Stimulated activated effector memory CD8-positive, alpha-beta T cell treated with anti-CD3 and anti-CD28 coated beads, Interleukin-12 subunit alpha, Interleukin-12 subunit beta, amount 100 ng/mL, for 72 hours (primary cell): ENCODE data around the gene RIC8A.
"Not testable (repeated sequence)": the region's sequence is repeated elsewhere in the genome, so short reads cannot be mapped to it uniquely, and the experiment has no call there.

Experiments
- ATAC-seq: fragments of 150-1000 bp; cut with Tn5 transposase; 2 replicates; pipeline ENCODE4 v1.10.0; 2021
- DNase-seq, 2 donors: peaks; one replicate each; pipeline ENCODE4 v3.0.0; 2021 to 2022; ENCODE audit warnings: low spot score in 2 of 2
- H3K27ac Mint-ChIP-seq: one replicate; pipeline ENCODE4 v1.8.0; 2022; ENCODE audit warnings: mild to moderate bottlenecking, mixed read lengths
- H3K36me3 Mint-ChIP-seq: one replicate; pipeline ENCODE4 v1.8.0; 2022; ENCODE audit warnings: mild to moderate bottlenecking, mixed read lengths
- H3K4me1 Mint-ChIP-seq: one replicate; pipeline ENCODE4 v1.8.0; 2022; ENCODE audit warnings: mixed read lengths
- H3K4me3 Mint-ChIP-seq: one replicate; pipeline ENCODE4 v1.8.0; 2022; ENCODE audit warnings: mild to moderate bottlenecking, mixed read lengths
- H3K9me3 Mint-ChIP-seq: one replicate; pipeline ENCODE4 v1.8.0; 2022; ENCODE audit warnings: mixed read lengths

RIC8A gene

DNA sequence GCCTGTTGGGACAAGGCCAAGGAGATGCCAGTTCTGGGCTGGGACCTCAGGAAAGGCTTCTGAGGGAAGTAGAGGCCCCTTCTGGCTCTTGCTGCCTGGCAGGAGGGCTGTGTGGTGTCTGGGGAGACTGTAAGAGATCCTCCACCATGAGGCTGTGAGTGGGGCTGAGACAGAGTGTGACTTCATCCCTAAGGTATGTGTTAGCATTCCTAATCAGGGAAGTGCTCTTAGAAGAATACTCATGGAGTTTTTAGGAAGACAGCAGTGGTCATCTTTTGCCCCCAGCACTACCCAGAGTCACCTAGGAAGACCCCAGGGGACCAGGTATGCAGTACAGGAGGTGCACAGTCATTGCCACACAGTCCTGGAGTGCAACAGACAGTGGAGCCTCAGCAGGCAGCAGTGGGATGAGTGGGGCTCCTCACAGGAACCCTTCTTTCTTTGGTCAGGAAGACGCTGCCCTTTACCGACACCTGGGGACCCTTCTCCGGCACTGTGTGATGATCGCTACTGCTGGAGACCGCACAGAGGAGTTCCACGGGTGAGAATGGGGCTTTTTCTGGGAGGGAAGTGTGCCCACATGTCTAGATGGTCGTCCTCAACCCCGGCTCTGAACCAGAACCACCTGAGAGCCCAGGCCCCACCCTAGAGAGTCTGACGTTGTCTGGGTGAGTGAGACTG is 2.8 kb downstream of the RIC8A start:
- peak overlapping the region; percentile 99 for H3K27ac Mint-ChIP-seq
- H3K9me3 Mint-ChIP-seq = no peaks in the 10 kb centered on the region
- ATAC-seq = no peak
- peaks cover 86% of the 10 kb centered on the region for H3K36me3 Mint-ChIP-seq
- peak overlapping the region; percentile 99 for H3K4me3 Mint-ChIP-seq
- H3K4me1 Mint-ChIP-seq = peaks cover 46% of the 10 kb centered on the region
- DNase-seq = no peak

DNA sequence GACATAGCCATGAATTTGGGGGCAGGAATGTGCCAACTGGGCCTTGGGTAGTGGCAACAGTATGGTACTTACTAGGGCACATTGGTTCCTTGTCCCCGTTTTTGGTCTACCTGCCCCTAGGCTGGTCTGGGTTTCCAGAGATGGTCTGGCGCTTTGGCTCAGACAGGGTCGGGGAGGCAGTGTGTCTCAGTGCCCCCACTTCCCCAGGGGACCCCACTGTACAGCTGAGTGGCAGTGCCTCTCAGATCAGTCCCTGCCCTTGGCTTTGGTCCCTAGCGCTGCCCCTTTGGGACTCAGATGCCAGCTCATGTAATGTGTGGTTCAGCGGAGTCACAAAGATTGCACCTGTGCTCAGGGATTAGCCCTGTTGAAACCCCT is 3.3 kb downstream of the RIC8A start:
- peaks cover 90% of the 10 kb centered on the region for H3K36me3 Mint-ChIP-seq

DNA sequence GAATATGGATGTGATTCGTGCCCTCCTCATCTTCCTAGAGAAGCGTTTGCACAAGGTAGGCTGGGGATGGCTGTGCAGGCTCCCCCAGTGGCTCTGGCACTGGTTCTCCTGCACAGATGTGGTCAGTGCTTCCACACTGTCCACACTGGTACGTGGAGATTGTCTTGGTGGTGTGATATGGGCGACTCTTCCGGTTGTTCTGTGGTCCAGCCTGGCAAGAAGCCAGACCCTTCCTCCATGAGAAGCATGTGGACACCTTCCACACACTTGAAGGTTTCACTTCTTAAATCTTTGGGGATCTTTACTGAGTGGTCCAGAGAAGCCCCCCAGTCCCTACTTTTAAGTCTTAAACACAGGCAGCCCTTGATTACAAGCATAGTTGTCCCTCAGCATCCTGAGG is 3.8 kb downstream of the RIC8A start:
- DNase-seq (no peak), ATAC-seq (no peak)
- H3K27ac Mint-ChIP-seq = peak overlapping the region; percentile 99
- H3K36me3 Mint-ChIP-seq = peaks cover 90% of the 10 kb centered on the region
- no peaks in the 10 kb centered on the region for H3K9me3 Mint-ChIP-seq
- H3K4me1 Mint-ChIP-seq = peaks cover 40% of the 10 kb centered on the region
- H3K4me3 Mint-ChIP-seq = no peak overlapping the region

More for the DNA sequence above, 3.3 kb downstream of the RIC8A start:
- H3K9me3 Mint-ChIP-seq = no peaks in the 10 kb centered on the region
- peak overlapping the region; percentile 99 for H3K4me3 Mint-ChIP-seq
- no peak for DNase-seq
- H3K4me1 Mint-ChIP-seq = peaks cover 45% of the 10 kb centered on the region
- H3K27ac Mint-ChIP-seq = peak overlapping the region; percentile 99
- no peak for ATAC-seq

DNA sequence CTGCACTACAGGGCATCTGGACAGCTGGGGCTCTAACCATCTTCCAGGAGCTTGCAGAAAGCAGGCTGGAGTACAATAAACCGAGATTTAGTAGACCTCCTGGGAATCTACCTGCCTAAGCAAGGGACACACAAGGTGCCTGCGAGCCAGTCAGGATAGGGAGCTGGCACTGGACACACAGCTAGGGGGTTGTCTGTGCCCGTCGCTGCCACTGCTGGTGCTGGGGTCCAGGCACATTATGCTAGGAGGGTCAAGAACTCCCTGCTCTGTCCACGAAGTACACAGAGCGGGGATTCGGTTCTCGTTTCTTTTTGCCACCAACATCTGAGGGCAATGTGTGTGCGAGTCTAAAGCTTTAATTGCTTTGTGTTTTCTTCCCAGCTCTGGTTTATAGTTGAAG is 4.2 kb downstream of the RIC8A start:
- no peak for DNase-seq
- Mint-ChIP-seq H3K4me1 (peaks cover 36% of the 10 kb centered on the region), H3K4me3 (no peak overlapping the region), H3K27ac (peak overlapping the region; percentile 99), H3K9me3 (no peaks in the 10 kb centered on the region), H3K36me3 (peaks cover 86% of the 10 kb centered on the region)
- ATAC-seq = no peak

DNA sequence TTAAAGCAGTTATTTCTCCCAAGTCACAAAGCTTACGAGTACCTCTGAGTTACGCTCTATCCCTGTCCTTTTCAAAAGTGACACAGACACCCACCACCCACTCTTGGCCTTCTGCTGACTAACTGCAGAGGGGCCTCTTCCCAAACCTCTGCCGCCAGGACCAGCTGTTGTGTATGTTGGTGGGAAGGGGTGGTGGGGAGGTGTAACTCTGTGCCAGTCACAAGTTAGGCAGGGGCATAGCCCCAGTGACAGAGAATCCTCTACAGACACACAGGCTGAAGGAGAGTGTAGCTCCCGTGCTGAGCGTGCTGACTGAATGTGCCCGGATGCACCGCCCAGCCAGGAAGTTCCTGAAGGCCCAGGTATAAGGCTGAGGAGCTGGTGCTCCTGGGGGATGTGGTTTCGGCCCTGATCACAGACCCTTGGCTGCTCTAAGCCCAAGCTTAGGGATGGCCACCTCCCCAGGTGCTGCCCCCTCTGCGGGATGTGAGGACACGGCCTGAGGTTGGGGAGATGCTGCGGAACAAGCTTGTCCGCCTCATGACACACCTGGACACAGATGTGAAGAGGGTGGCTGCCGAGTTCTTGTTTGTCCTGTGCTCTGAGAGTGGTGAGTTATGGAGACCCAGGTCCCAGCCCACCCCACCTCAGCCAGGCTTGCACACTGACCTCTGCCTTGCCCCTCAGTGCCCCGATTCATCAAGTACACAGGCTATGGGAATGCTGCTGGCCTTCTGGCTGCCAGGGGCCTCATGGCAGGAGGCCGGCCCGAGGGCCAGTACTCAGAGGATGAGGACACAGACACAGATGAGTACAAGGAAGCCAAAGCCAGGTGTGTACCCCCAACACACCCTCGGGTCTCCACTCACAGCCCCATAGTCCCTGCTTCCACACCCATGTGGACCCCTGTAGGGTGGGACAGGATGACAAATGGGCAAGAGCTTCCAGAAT is 4.9 kb downstream of the RIC8A start:
- peaks cover 37% of the 10 kb centered on the region for H3K4me1 Mint-ChIP-seq
- peaks cover 84% of the 10 kb centered on the region for H3K36me3 Mint-ChIP-seq
- H3K27ac Mint-ChIP-seq = peak overlapping the region; percentile 63
- ATAC-seq = no peak
- no peaks in the 10 kb centered on the region for H3K9me3 Mint-ChIP-seq
- H3K4me3 Mint-ChIP-seq = no peak overlapping the region
- DNase-seq = no peak

DNA sequence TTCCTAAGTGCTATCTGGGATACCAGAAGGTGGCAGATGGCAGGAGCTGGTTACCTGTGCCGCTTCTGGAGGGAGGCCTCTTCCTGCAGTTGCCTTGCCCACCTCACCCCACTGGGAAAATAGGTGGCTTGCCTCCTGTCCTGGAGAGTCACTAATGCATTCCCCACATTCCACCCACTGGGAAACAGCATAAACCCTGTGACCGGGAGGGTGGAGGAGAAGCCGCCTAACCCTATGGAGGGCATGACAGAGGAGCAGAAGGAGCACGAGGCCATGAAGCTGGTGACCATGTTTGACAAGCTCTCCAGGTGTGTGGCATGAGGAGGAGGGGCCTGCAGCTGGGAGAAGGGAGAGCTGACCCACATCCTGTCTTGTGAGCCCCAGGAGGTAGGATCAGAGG is 5.6 kb downstream of the RIC8A start:
- Mint-ChIP-seq H3K4me3 (no peak overlapping the region), H3K4me1 (peaks cover 40% of the 10 kb centered on the region), H3K9me3 (no peaks in the 10 kb centered on the region), H3K27ac (peak overlapping the region; percentile 63), H3K36me3 (peaks cover 84% of the 10 kb centered on the region)
- DNase-seq (no peak), ATAC-seq (no peak)

DNA sequence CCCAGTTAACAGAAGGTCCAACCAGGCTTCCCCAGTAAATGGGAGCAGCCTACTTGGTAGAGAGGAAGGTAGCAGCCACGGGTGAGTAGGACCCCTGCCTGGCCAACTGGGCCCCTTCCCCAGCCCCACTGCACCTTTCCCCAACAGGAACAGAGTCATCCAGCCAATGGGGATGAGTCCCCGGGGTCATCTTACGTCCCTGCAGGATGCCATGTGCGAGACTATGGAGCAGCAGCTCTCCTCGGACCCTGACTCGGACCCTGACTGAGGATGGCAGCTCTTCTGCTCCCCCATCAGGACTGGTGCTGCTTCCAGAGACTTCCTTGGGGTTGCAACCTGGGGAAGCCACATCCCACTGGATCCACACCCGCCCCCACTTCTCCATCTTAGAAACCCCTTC is 6.6 kb downstream of the RIC8A start:
- Mint-ChIP-seq H3K27ac (peak overlapping the region; percentile 55), H3K4me3 (no peak overlapping the region), H3K9me3 (no peaks in the 10 kb centered on the region), H3K36me3 (peaks cover 81% of the 10 kb centered on the region), H3K4me1 (peaks cover 41% of the 10 kb centered on the region)
- DNase-seq (no peak), ATAC-seq (no peak)

DNA sequence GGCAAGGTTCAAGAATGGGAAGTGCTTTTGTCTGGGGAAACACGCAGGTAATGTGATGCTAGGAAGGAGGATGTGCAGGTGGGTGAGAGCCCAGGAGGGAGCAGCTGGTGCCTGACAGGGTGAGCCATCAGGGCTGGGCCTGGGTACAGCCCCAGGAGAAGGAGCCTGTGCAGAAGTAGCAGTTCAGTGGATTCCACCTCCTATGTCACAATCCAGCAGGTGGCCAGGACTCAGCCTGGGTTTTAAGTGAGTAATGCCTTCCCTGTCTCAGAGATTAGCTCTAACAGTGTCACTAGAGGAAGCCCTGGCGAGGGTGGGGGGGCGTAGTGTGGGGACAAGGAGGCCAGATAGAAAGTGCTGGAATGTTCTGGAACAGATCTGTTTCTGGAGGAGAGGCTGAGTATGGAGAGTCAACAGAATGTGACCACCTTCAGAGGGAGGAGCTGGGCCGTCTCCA is 8.1 kb downstream of the RIC8A start:
- Mint-ChIP-seq H3K36me3 (peaks cover 75% of the 10 kb centered on the region), H3K9me3 (no peaks in the 10 kb centered on the region), H3K27ac (peak overlapping the region; percentile 55), H3K4me1 (peaks cover 26% of the 10 kb centered on the region), H3K4me3 (no peak overlapping the region)
- ATAC-seq (no peak), DNase-seq (no peak)

DNA sequence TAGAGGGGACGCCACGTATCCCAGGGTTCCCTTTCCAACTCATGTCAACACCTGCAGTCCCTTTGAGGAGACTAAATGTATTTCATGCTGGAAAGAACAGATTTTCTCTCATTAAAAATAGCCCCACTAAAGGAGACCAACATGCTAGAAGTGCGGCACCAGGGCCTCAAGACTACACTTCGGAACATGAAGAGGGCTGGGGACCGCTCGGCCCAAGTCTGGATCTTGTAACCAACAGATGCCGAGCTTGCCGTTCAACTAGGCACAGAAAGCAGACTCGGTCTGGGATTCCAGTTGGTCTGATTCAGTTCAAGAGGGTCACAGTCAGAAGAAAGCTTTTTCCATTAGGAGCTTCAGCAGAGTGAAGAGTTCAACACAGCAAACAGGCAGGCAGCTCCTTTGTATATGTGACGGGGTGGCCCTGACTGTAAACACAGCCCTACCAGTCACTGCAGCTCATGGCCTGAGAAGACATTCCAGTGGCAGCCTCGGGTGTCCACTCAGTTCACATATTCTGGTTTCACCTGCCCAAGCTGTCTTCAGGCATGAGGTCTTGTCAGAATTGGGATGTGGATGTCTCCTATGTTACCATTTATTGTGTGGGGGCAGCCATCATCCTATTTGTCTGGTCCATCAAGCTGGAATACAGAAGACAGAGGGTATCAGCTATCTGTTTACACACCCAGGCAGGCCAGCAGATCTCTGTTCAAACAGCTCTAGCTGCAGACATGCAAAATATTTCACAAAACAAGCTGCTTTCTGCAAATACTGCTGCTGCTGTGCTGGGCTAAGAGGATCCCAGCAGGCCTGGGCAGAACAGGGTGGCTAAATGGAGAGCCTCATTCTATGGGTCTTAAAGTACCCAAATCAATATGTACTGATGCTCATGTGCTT is 8.8 kb downstream of the RIC8A start:
- Mint-ChIP-seq H3K9me3 (no peaks in the 10 kb centered on the region), H3K4me1 (peaks cover 19% of the 10 kb centered on the region), H3K4me3 (no peak overlapping the region), H3K36me3 (peaks cover 68% of the 10 kb centered on the region), H3K27ac (peak overlapping the region; percentile 55)
- no peak for ATAC-seq
- no peak for DNase-seq

DNA sequence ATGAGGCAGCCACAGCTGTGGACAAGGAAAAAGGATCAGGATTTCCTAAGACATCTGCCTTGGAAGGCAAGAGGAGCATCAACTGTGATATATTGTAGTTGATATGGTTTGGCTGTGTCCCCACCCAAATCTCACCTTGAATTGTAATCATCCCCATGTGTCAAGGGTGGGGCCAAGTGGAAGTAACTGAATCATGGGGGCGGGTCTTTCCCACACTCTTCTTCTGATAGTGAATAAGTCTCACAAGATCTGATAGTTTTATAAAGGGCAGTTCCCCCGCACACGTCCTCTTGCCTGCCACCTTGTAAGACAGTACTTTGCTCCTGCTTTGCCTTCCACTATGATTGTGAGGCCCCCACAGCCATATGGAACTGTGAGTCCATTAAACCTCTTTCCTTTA is 10.2 kb downstream of the RIC8A start:
- no peak overlapping the region for H3K4me3 Mint-ChIP-seq
- peaks cover 54% of the 10 kb centered on the region for H3K36me3 Mint-ChIP-seq
- no peak overlapping the region for H3K27ac Mint-ChIP-seq
- no peak for DNase-seq
- ATAC-seq = no peak
- H3K4me1 Mint-ChIP-seq = peaks cover 16% of the 10 kb centered on the region
- no peaks in the 10 kb centered on the region for H3K9me3 Mint-ChIP-seq

DNA sequence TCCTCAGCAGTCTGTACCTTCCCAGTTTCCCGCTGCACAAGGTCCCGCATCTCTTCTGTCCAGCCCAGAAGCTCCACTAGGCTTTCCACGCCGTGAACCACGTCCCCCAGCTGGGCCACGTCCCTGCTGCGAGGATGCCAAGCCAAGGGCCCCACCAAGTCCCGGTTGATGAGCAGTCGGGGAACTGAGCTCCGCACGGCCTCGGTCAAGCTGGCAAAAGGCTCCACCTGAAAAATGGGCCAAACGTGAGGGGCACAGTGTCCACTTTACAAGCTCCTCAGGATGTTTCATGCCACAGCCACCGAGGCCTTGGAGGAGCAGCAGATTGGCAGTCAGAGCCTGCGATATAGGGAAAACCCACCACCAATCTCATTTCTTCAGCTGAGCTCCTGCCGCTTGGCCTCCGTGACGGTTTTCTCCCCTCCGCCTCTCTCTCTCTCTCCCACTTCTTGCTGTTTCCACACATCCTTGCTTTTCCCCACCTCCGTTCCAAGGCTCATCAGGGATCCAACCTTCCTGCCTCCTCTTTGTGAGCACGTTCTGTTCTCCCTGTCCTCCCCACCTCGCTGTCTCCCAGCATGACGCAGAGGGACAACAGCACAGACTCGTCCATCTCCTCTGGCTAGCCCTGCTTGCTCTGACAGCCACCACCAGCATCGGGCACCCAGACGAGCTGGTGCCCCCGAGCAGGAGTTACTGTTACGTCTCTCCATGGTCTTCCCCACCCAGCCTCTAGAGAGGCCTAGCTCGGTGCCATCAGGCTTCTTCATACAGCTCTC is 11.5 kb downstream of the RIC8A start:
- ATAC-seq = no peak
- no peak for DNase-seq
- H3K9me3 Mint-ChIP-seq = no peaks in the 10 kb centered on the region
- no peak overlapping the region for H3K4me3 Mint-ChIP-seq
- peaks cover 41% of the 10 kb centered on the region for H3K36me3 Mint-ChIP-seq
- peak overlapping the region; percentile 87 for H3K27ac Mint-ChIP-seq
- peaks cover 16% of the 10 kb centered on the region for H3K4me1 Mint-ChIP-seq

DNA sequence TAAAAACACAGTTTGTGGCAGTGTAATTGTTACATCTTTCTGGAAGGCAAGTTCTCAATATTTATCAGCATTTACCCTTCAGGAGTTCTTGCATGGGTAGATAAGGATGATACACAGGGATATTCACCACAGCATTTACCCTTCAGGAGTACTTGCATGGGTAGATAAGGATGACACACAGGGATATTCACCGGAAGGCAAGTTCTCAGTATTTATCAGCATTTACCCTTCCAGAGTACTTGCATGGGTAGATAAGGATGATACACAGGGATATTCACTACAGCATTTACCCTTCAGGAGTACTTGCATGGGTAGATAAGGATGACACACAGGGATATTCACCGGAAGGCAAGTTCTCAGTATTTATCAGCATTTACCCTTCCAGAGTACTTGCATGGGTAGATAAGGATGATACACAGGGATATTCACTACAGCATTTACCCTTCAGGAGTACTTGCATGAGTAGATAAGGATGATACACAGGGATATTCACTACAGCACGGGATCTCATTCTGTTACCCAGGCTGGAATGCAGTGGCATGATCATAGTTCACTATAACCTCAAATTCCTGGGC is 13.2 kb downstream of the RIC8A start:
- not testable (repeated sequence) for ATAC-seq, H3K9me3 Mint-ChIP-seq, H3K27ac Mint-ChIP-seq, H3K4me3 Mint-ChIP-seq, DNase-seq
- Mint-ChIP-seq H3K36me3 (peaks cover 24% of the 10 kb centered on the region), H3K4me1 (peaks cover 21% of the 10 kb centered on the region)

DNA sequence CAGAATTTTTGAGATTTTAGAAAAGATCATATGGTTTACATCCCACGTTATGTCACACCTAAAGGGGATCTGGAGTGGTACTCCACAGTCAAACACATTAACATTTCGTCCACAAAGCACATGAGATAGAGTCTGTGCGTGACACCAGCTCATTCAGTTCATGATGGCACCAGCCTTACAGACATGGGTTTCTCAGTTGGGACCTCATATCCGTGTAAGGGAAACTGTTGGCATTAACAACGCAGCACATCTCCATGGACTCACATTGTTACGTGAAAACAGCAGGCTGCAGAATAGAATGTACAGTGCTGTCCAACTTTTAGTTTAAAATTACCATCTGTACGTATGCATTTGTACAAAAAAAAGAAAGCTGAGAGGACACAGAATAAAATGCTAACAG is 14.0 kb downstream of the RIC8A start:
- H3K36me3 Mint-ChIP-seq = peaks cover 18% of the 10 kb centered on the region
- H3K4me1 Mint-ChIP-seq = peaks cover 25% of the 10 kb centered on the region
- H3K9me3 Mint-ChIP-seq = no peaks in the 10 kb centered on the region
- DNase-seq (no peak), ATAC-seq (no peak)
- H3K4me3 Mint-ChIP-seq = no peak overlapping the region
- H3K27ac Mint-ChIP-seq = no peak overlapping the region
